NCI-H2196 (cell line): ENCODE results near the gene UFM1.
"Not testable (repeated sequence)": the region's sequence is repeated elsewhere in the genome, so short reads cannot be mapped to it uniquely, and the experiment has no call there.

Experiments
- DNase-seq: peaks from one replicate; lab custom pipeline; 2025; ENCODE audit not compliant: unreplicated experiment; lab: John Stamatoyannopoulos, UW

UFM1 gene

DNA sequence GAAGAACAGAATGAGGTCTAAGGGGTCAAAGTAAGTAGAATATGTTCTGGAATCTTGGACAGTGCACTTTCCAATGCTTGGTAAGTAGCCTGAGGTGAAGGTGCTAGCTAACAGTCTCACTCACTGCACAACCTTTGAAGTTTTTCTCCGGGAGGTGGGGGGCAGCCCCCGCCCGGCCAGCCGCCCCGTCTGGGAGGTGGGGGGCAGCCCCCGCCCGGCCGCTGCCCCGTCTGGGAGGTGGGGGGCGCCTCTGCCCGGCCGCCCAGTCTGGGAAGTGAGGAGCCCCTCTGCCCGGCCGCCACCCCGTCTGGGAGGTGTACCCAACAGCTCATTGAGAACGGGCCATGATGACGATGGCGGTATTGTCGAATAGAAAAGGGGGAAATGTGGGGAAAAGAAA lies 14.1 kb downstream of the UFM1 start:
- not testable (repeated sequence) for DNase-seq

- no peak for DNase-seq
Observed at GRCh38 chr13:38365661-38366060, 16.0 kb downstream of the UFM1 start.

DNA sequence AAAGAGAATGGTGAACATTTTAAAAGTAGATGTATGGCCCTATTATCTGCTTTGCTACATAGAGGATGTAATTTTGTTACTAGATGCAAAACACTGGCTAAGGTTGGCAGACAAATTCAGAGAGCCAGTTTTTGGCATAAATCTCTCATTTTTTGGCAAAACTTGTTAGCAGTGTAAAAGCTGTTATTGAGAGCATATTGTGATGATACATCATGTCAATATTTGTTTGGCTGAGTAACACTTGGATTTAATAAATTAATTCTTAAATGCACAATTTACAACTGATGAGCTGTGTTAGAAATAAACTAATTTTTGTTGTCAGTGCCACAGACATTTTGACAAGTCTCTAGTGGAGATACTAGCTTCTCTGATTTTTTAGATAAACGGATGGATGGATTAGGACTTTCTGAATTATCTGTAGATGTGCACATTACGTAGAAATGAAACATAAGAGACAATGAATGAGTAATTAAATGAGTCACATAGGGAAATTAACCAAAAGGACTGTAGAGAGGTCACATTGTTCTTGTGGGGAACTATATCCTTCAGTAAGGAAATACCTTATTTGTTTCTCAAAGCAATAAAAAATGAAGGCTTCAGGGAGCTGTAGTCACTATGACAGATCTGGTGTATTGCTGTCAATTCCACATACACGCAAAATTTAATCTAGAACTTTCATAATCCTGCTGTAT lies 17.4 kb downstream of the UFM1 start:
- no peak for DNase-seq

GRCh38 chr13:38369058-38369457 lies 19.4 kb downstream of the UFM1 start:
- no peak for DNase-seq

- DNase-seq = not testable (repeated sequence)
Observed at GRCh38 chr13:38370096-38370495, 20.4 kb downstream of the UFM1 start.

DNA sequence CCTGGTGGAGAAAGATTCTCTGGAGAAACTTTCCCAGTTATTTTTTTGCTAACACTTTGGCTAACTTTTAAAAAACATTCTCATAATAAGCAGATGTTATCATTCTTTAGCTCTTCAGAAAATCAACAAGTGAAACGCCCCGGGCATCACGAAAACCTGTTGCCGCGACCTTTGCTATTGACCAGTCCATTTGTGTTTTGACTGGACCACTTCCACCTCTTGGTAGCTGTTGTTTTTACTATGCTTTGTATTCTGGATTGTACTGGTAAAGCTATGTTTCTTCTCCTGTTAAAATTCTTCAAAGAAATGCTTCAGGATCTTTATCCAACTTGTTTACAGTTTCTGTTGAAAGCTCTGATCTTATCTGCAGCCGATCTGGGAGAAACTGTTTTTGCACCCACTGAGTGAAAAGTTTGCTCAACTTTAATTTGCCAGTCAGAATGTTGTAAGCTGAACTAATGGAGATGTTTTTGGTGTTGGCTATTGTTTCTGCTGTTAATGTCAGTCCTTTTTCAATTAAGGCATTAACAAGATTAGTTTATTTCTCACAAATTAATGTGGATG lies 23.3 kb downstream of the UFM1 start:
- no peak for DNase-seq

DNA sequence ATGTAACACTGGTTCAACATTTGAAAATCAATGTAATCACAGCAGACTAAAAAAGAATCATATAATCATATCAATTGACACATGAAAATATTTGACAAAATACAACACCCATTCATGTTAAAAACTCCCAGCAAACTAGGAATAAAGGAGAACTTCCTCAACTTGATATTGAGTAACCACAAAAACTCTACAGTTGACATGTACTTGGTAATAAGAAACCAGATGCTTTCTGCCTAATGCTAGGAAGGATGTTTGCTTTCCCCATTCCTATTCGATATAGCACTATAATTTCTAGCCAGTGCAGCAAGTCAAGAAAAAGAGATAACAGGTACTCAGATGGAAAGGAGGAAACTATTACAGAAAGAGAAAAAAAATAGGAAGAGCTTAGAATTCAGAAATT lies 26.9 kb downstream of the UFM1 start:
- no peak for DNase-seq

- no peak for DNase-seq
Observed at GRCh38 chr13:38381890-38382289, 32.2 kb downstream of the UFM1 start.

GRCh38 chr13:38382946-38383345 lies 33.3 kb downstream of the UFM1 start:
- DNase-seq = no peak

DNA sequence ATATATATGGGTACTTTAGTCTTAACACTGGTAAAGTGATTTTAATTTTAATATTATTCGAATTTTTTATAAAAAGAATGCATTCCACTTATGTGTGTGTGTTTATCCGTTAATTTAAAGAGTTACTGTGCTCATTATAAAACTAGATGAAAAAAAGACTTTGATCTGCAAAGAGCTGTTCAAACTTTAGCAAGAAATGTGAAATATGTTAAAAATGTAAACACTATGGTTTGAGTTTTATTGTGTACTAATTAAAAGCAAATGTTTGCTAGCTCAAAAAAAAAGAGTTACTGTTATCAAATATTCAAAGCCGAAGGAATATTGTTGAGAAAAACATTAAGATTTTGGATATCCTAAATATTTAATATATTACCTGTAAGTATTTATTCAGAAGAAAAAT lies 34.5 kb downstream of the UFM1 start:
- no peak for DNase-seq

- DNase-seq = no peak
Observed at GRCh38 chr13:38385153-38385891, 35.7 kb downstream of the UFM1 start.

DNA sequence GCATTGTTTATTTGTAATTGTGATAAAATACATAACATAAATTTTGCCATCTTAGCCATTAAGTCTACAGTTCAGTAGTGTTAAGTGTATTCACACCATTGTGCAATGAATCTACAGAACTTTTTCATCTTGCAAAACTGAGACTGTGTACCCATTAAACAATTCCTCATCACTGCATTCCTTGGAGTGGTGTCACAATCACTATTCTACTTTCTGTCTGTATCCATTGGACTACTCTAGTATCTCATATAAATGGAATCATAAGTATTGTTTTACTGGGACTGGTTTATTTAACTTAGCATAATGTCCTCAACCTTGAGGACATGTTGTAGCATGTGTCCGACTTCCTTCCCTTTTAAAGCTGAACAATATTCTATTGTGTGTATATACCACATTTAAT lies 36.8 kb downstream of the UFM1 start:
- no peak for DNase-seq

DNA sequence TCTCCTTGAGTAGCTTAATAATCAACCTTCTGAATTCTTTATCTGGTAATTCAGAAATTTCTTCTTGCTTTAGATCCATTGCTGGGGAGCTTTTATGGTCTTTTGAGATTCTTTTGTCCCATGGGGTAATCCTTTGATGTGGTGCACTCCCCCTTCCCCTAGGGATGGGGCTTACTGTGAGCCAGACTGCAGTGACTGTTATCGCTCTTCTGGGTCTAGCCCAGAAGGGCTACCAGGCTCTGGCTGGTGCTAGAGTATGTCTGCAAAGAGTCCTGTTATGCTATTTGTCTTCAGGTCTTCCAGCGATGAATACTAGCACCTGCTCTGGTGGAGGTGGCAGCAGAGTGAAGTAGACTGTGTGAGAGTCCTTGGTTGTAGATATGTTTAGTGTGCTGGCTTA lies 41.7 kb downstream of the UFM1 start:
- DNase-seq = no peak

GRCh38 chr13:38394777-38395496 lies 45.3 kb downstream of the UFM1 start:
- no peak for DNase-seq

DNA sequence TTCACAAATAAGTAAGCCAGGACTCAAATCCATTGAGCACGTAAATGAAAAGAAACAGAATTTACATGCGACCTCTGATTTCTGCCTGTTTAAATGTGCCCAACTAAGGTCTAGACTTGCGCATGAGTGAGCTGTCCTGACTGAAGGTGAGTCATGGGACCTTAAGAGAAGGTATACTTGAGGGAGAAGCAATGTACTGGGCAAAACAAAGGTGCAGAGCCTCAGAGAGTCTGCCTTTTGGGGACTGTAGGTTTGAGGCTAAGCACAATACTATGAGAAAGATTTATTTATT lies 45.8 kb downstream of the UFM1 start:
- DNase-seq = no peak

DNA sequence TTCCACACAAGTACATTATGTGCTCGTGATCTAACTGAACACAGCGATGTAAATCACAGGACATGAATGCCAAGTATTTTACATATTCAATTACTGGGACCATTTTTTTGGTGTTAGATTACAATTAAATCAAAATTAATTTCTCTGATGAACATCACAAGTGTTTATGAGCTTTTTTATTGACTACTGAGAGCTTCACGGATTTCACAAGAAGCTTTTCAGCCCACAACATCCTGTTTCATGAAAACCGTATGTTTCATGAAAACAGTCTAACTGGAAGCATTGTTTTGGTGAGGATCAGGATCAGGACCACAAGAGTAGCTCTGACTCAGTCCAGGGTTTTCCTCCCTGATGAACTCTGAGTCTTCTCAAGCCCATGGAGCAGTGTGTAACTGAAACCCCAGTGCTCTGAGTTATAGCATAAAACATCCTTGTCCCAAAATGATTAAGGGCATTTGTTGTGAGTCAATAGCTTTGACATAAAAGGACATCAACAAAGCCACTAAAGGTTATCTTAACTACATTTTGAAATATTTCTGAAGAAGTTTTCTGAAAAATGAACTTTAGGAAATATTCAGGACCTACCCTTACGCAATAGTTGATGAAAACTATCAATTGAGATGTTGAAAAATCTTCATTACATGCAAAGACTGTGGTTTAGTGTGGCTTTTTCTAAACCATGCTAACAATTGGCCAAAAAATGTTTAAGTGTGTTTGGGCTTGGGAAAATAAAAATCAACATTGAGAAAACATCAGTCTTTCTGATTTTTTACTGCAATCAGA lies 49.3 kb downstream of the UFM1 start:
- no peak for DNase-seq

DNA sequence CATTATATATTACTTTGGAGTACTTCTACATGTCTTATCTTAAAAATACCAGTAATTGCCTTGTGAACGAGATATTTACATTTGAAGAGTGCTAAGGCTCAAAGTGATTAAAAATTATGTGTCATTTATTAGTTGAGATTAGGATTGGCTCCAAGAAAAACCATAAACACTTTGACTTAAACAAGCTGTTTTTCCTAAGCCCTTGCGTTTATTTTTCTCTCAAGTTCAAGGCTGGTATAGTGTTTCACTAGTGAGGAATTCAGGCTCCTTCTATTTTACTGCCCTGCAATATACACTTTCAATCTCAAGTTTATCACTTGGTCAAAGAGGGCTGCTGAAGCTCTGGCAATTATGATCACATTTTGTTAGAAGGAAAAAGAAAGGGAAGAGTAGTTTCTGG lies 49.9 kb downstream of the UFM1 start:
- DNase-seq = no peak

GRCh38 chr13:38401276-38401675 lies 51.6 kb downstream of the UFM1 start:
- no peak for DNase-seq

DNA sequence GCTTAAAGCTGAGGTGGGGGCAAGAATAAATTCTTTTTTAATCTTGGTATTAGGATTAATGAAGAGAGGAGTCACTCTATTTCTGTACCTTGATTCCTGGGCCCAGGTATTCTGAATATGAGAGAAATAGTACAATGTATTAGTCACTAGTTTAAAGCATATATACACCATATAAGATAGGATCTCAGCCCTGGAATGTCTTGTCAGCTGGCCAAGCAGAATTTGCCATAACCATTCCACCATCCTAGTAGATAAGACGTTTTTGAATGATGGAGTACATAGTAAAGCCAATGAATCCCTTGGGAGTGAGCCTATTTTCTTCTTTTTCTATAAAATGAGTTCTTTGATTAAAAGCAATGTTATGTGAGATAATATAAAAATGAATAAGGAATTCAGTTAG lies 55.6 kb downstream of the UFM1 start:
- DNase-seq = no peak

DNA sequence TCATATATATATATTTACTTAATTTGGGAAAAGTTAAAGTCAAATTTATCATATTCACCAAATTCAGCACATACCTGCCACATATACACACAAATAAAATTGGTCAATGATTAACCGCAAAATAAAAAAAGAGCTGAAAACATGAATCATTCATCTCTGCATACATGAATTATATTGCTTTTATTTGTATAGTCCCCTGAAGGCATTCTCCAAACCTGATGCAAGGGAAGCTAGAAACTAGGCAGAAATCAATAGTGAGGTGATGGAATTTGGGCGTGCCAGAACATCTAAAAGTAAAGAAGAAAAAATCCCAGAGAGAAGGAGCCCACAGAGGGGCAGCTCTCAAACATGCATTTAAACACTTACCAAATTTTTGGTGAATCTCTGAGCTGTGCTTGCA lies 60.1 kb downstream of the UFM1 start:
- DNase-seq = no peak

GRCh38 chr13:38412266-38412665 lies 62.6 kb downstream of the UFM1 start:
- DNase-seq = no peak
